ENCODE measurements around the gene KRT14. TPM values are rescaled to one million over a fixed set of nuclear protein-coding genes. Genes with fewer than 3 reads are reported as not detected.

Gene KRT14
- total RNA-seq, 2 experiments from 2014 or later = 0.82 TPM; not detected in 1

- H4K20me1 ChIP-seq (ENCODE audit: insufficient read depth, low read length) = no peaks in the 10 kb centered on the region
- no peak overlapping the region for H3K27ac ChIP-seq (ENCODE audit: low read depth, low read length, poor library complexity, severe bottlenecking)
- no peaks in the 10 kb centered on the region for H3K36me3 ChIP-seq (ENCODE audit: insufficient read depth, low read length)
- H3K4me3 ChIP-seq (ENCODE audit: low read depth, low read length, poor library complexity, severe bottlenecking) = no peak overlapping the region
- H3K4me1 ChIP-seq (ENCODE audit: insufficient read depth, low read length, poor library complexity, severe bottlenecking) = no peaks in the 10 kb centered on the region
- POLR2A ChIA-PET = no interaction called here
- H3K9me2 ChIP-seq (ENCODE audit: insufficient read depth, low read length) = no peaks in the 10 kb centered on the region
- H2AFZ ChIP-seq (ENCODE audit: low read length) = no peak overlapping the region
- H3K79me2 ChIP-seq (ENCODE audit: insufficient read depth, low read depth, low read length) = no peaks in the 10 kb centered on the region
- H3K4me2 ChIP-seq (ENCODE audit: low read length) = no peak overlapping the region
- intact Hi-C loops (cut with micrococcal nuclease; ENCODE audit: unreplicated experiment) = no loop called here
- DNase-seq (ENCODE audit: low spot score) = no peak
- no TSS peak for BruUV-seq (replicated peaks)
- 0 out of 2 replicates have a peak, but pooled peaks cover 5% of the 10 kb centered on the region for H3K9me3 ChIP-seq (ENCODE audit: low read length)
- no peak for TF ChIP-seq EZH2phosphoT487 (IDR thresholded peaks at IDR 0.05; ENCODE audit: borderline replicate concordance, low read depth, low read length)
- no peak for TF ChIP-seq CTCF (conservative IDR thresholded peaks at IDR 0.05; ENCODE audit: low read length)
- CTCF ChIA-PET (ENCODE audit: unreplicated experiment) = interaction anchor here (0.6 kb wide), 1 partner anchor 51 kb away, joined by 3 read pairs; no protein-coding TSS in a partner anchor
These were observed 15.8 kb upstream of the KRT14 start for GRCh38 chr17:41602524-41602923.

- Histone ChIP-seq H3K9me3 (ENCODE audit: low read length) (no peaks in the 10 kb centered on the region), H3K79me2 (ENCODE audit: insufficient read depth, low read depth, low read length) (no peaks in the 10 kb centered on the region), H3K27ac (ENCODE audit: low read depth, low read length, poor library complexity, severe bottlenecking) (no peak overlapping the region), H3K9me2 (ENCODE audit: insufficient read depth, low read length) (no peaks in the 10 kb centered on the region), H3K4me1 (ENCODE audit: insufficient read depth, low read length, poor library complexity, severe bottlenecking) (no peaks in the 10 kb centered on the region), H3K4me3 (ENCODE audit: low read depth, low read length, poor library complexity, severe bottlenecking) (no peak overlapping the region), H2AFZ (ENCODE audit: low read length) (no peak overlapping the region), H3K4me2 (ENCODE audit: low read length) (no peak overlapping the region), H4K20me1 (ENCODE audit: insufficient read depth, low read length) (no peaks in the 10 kb centered on the region), H3K36me3 (ENCODE audit: insufficient read depth, low read length) (no peaks in the 10 kb centered on the region)
- no TSS peak for BruUV-seq (replicated peaks)
- intact Hi-C loops (cut with micrococcal nuclease; ENCODE audit: unreplicated experiment) = no loop called here
- ChIA-PET POLR2A (no interaction called here), CTCF (ENCODE audit: unreplicated experiment) (no interaction called here)
- no peak for DNase-seq (ENCODE audit: low spot score)
- TF ChIP-seq CTCF (conservative IDR thresholded peaks at IDR 0.05; ENCODE audit: low read length) = no peak
- TF ChIP-seq EZH2phosphoT487 (IDR thresholded peaks at IDR 0.05; ENCODE audit: borderline replicate concordance, low read depth, low read length) = no peak
These were observed 13.6 kb upstream of the KRT14 start for GRCh38 chr17:41600318-41600717.

- intact Hi-C loops (cut with micrococcal nuclease; ENCODE audit: unreplicated experiment) = no loop called here
These were observed 13.0 kb upstream of the KRT14 start for GRCh38 chr17:41599680-41600079.

More at GRCh38 chr17:41599680-41600079, 13.0 kb upstream of the KRT14 start:
- no peak for DNase-seq (ENCODE audit: low spot score)
- TF ChIP-seq EZH2phosphoT487 (IDR thresholded peaks at IDR 0.05; ENCODE audit: borderline replicate concordance, low read depth, low read length) = no peak
- TF ChIP-seq CTCF (conservative IDR thresholded peaks at IDR 0.05; ENCODE audit: low read length) = no peak
- Histone ChIP-seq H3K9me3 (ENCODE audit: low read length) (no peaks in the 10 kb centered on the region), H3K4me3 (ENCODE audit: low read depth, low read length, poor library complexity, severe bottlenecking) (no peak overlapping the region), H2AFZ (ENCODE audit: low read length) (no peak overlapping the region), H3K36me3 (ENCODE audit: insufficient read depth, low read length) (no peaks in the 10 kb centered on the region), H3K27ac (ENCODE audit: low read depth, low read length, poor library complexity, severe bottlenecking) (no peak overlapping the region), H3K4me2 (ENCODE audit: low read length) (no peak overlapping the region), H4K20me1 (ENCODE audit: insufficient read depth, low read length) (no peaks in the 10 kb centered on the region), H3K4me1 (ENCODE audit: insufficient read depth, low read length, poor library complexity, severe bottlenecking) (no peaks in the 10 kb centered on the region), H3K9me2 (ENCODE audit: insufficient read depth, low read length) (no peaks in the 10 kb centered on the region), H3K79me2 (ENCODE audit: insufficient read depth, low read depth, low read length) (no peaks in the 10 kb centered on the region)
- ChIA-PET POLR2A (no interaction called here), CTCF (ENCODE audit: unreplicated experiment) (no interaction called here)
- no TSS peak for BruUV-seq (replicated peaks)
